ENCODE measurements around the gene LARP1B. TPM values are rescaled to one million over a fixed set of nuclear protein-coding genes. Genes with fewer than 3 reads are reported as not detected.

LARP1B gene
- total RNA-seq, 1 donor from 2014 or later, result 19.9 TPM

GRCh38 chr4:128177498-128177897 is 116.4 kb downstream of the LARP1B start:
- no peak for TF ChIP-seq CTCF (IDR thresholded peaks at IDR 0.05; ENCODE audit: unreplicated experiment)
- H3K9me3 Mint-ChIP-seq, result peaks cover 10% of the 10 kb centered on the region
- no peak overlapping the region for H3K4me3 Mint-ChIP-seq
- H3K27me3 Mint-ChIP-seq (ENCODE audit: low read depth), result no peaks in the 10 kb centered on the region
- no peak for DNase-seq (ENCODE audit: low spot score in 2 of 2, unreplicated experiment in 2 of 2)
- no peak overlapping the region for H3K27ac Mint-ChIP-seq
- H3K4me1 Mint-ChIP-seq, result no peaks in the 10 kb centered on the region
- peaks cover 15% of the 10 kb centered on the region for H3K36me3 Mint-ChIP-seq

- no peak overlapping the region for H3K4me3 Mint-ChIP-seq
- H3K27ac Mint-ChIP-seq, result no peak overlapping the region
- peaks cover 2% of the 10 kb centered on the region for H3K4me1 Mint-ChIP-seq
- no peaks in the 10 kb centered on the region for H3K27me3 Mint-ChIP-seq (ENCODE audit: low read depth)
- H3K36me3 Mint-ChIP-seq, result peaks cover 67% of the 10 kb centered on the region
- H3K9me3 Mint-ChIP-seq, result peaks cover 58% of the 10 kb centered on the region
- no peak for DNase-seq (ENCODE audit: low spot score in 2 of 2, unreplicated experiment in 2 of 2)
- no peak for TF ChIP-seq CTCF (IDR thresholded peaks at IDR 0.05; ENCODE audit: unreplicated experiment)
Observed at GRCh38 chr4:128186623-128187022, 125.5 kb downstream of the LARP1B start.

GRCh38 chr4:128191115-128191781 is 130.1 kb downstream of the LARP1B start:
- DNase-seq (ENCODE audit: low spot score in 2 of 2, unreplicated experiment in 2 of 2), result peak; percentile 28 to 58
- no peaks in the 10 kb centered on the region for H3K27me3 Mint-ChIP-seq (ENCODE audit: low read depth)
- H3K36me3 Mint-ChIP-seq, result peaks cover 39% of the 10 kb centered on the region
- H3K9me3 Mint-ChIP-seq, result peaks cover 21% of the 10 kb centered on the region
- H3K27ac Mint-ChIP-seq, result no peak overlapping the region
- peaks cover 2% of the 10 kb centered on the region for H3K4me1 Mint-ChIP-seq
- TF ChIP-seq CTCF (IDR thresholded peaks at IDR 0.05; ENCODE audit: unreplicated experiment), result peak; percentile 76
- H3K4me3 Mint-ChIP-seq, result no peak overlapping the region

- Mint-ChIP-seq H3K27ac (peak overlapping the region; percentile 43), H3K27me3 (ENCODE audit: low read depth) (no peaks in the 10 kb centered on the region), H3K36me3 (no peaks in the 10 kb centered on the region), H3K4me3 (no peak overlapping the region), H3K9me3 (no peaks in the 10 kb centered on the region), H3K4me1 (peaks cover 31% of the 10 kb centered on the region)
- no peak for TF ChIP-seq CTCF (IDR thresholded peaks at IDR 0.05; ENCODE audit: unreplicated experiment)
- no peak for DNase-seq (ENCODE audit: low spot score in 2 of 2, unreplicated experiment in 2 of 2)
Observed at GRCh38 chr4:128220286-128221235, 159.4 kb downstream of the LARP1B start.

- no peak for TF ChIP-seq CTCF (IDR thresholded peaks at IDR 0.05; ENCODE audit: unreplicated experiment)
- no peaks in the 10 kb centered on the region for H3K36me3 Mint-ChIP-seq
- peaks cover 35% of the 10 kb centered on the region for H3K4me1 Mint-ChIP-seq
- H3K27me3 Mint-ChIP-seq (ENCODE audit: low read depth), result no peaks in the 10 kb centered on the region
- H3K9me3 Mint-ChIP-seq, result no peaks in the 10 kb centered on the region
- no peak for DNase-seq (ENCODE audit: low spot score in 2 of 2, unreplicated experiment in 2 of 2)
- H3K27ac Mint-ChIP-seq, result no peak overlapping the region
- no peak overlapping the region for H3K4me3 Mint-ChIP-seq
Observed at GRCh38 chr4:128221586-128221985, 160.5 kb downstream of the LARP1B start.
